Fibroblast of skin of right biceps (primary cell): ENCODE results near the gene BEND5.

Source experiments
- DNase-seq: peaks from one replicate; pipeline ENCODE4 v3.0.0-alpha.2; 2013

The BEND5 gene

DNA sequence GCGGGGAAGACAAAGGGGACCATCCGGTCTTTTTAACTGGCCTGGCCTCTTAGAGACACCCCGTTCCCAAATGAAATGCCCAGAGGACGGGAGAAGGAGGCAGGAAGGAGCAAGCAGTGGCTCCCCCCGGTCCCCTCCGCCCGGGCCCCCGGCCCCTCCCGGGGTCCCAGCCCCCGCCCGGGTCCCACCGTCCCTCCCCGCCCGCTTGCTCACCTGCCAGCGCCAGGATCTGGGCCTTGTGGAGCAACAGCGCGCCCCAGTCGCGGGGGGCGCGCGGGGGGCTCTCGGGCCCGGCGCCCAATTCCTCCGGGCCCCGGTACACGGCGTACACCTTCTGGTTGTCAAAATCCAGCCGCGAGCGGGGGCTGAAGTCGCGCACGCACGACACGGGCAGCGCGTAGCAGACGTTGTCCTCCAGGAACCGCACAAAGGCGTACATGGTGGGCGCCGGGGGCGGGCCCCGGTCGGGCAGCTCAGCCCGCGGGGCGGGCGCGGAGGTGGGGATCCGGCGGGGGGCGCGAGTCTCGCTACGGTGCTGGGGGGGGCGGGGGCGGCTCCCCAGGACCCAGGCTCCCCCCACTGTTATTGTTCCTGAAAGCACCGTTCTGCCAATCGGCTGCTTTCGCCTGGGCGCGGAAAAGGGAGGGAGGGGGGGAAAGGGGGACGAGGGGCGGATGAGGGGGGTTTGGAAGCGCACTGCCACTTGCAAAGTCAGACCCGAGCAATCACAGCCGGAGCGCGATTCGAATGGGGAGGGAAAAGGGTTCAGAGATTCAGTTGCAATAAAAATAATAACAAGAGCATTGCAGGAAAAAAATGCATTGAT lies at the start of gene BEND5:
Gene BEND5 (minus strand): TSS at position 499 of the 826 bp plus-strand sequence. CDS start 60 bp downstream, at position 439.
- DNase-seq, result peak; percentile 75

DNA sequence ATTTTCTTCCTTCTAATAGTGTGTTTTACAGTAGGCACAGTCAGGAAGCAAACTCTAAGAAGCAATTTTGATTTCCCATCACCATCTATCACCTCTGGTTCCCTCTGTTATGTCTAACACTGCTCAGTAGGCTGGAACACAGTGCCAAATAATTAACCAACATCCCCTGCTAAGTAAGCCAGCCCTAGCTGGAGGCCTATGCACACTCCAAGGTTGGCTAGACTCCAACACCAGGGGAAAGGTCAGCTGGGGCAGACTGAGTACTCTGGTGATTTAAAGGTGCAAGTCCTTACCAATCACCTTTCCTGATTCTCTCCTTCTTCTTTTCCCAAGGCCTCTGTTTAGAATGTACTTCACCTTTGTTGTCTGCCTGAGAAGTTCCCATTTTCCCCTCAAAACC lies 46.5 kb upstream of the BEND5 start:
- no peak for DNase-seq

GRCh38 chr1:48820491-48820890 lies 43.8 kb upstream of the BEND5 start:
- no peak for DNase-seq

GRCh38 chr1:48817505-48818114 lies 40.9 kb upstream of the BEND5 start:
- DNase-seq, result peak; percentile 38

DNA sequence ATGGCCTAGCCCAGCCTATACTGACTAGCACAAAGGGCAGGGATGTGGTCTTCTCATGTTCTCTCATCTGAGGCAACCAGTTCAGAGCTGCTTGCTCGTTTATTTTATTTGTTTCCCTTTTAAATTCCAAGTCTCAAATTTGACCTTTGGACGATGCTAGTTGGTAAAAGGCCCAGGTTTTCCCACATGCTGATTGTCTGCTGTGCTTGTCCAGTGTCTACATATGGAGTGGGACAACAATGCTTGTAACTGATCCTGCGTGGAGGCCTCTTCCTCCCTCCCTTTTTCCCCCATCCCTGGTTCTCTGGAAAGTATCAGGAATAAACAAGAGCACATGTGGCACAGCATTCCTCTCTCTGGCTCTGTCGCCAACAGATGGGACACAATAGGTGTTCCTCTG lies 34.0 kb upstream of the BEND5 start:
- DNase-seq, result no peak

- no peak for DNase-seq
These were observed 31.8 kb upstream of the BEND5 start for GRCh38 chr1:48808496-48808895.

GRCh38 chr1:48807554-48808260 lies 31.0 kb upstream of the BEND5 start:
- no peak for DNase-seq

GRCh38 chr1:48803474-48803873 lies 26.8 kb upstream of the BEND5 start:
- DNase-seq, result no peak

DNA sequence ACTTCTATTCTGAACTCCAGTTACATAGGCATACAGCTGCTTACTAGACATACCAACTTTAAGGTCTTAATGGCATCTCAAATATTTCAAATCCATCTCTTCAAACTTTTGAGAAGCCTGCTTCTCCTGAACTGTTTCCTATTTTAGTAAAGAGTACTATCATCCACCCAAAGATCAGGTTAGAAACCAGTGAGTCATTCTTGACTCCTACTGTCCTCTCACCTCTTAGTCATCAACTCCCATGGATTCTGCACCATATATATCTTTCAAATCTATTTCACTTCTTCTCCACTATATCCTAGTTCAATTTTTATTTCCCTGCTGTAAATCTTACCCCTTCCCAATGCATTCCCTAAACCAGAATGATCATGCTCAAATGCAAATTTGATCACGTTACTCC lies 18.1 kb upstream of the BEND5 start:
- peak; percentile 34 for DNase-seq

- DNase-seq, result no peak
These were observed 17.2 kb upstream of the BEND5 start for GRCh38 chr1:48793863-48794262.

DNA sequence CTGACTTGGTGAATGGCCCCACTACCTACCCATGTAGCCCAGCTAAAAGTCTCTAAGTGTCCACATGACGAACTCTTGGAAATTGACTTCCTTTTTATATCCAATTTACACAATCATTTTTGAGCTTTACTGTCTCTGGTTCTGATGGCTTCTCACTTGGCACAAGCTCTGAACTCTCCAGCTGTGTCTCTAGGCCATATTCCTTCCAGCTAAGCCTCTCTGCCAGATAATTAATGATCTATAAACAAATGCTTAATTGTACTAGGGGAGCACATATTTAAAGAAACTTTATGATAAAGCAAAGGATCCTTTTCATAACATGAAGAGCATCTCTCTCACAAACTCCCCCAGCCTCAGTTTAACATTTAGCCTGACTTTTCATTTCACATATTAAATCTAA lies 16.3 kb upstream of the BEND5 start:
- no peak for DNase-seq

GRCh38 chr1:48790397-48790796 lies 13.7 kb upstream of the BEND5 start:
- no peak for DNase-seq

GRCh38 chr1:48789903-48790302 lies 13.2 kb upstream of the BEND5 start:
- DNase-seq, result no peak

DNA sequence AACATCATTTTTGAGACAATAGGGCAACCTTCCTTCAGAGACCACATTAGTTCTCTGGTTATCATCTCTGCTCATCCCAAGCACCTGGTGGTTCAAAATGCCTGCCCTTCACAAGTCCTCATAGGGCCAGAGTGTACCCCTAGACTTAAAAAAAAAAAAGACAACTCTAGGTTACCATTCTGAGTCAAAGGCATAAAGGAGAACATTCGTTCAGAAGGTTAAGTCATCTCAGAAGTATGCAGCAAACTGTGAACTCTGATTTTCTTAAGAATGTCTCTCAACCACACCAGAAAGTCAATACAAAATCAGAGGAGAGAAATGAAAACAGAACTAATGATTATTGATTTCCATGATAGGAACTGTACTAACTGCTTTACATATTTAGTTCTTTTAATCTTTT lies 9.2 kb upstream of the BEND5 start:
- no peak for DNase-seq

GRCh38 chr1:48784301-48784700 lies 7.6 kb upstream of the BEND5 start:
- DNase-seq, result no peak

DNA sequence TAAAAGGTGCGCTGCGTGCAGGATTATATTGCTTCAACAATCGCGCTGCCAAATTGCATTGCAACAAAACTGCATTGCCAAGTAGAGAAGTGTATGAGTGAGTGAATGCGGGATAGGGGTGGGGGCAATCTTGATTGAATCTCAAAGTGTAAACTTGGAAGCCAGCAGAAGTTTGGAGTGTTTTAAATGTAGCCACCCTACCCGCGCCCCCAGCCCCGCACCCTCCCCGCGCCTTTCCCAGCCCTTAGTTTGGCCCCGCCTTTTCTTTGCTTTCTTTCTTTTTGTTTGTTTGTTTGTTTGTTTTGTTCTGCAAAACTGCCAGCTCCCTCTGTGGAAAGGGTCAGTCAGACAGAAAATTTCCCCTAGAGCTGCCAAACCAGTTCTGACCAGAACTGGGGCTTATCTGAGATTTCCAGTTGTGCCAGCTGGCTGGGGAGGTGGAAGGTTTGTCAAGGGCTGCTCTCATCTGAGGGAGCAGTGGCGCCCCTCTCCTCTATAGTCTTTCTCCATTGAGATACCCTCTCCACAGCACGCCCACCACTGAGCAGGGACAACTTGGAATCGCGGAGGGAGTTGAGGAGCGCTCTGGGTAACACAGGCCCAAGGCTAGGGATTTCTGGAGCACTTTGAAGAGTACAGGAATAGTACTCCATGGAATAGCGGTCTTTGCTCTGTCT lies 666 bp upstream of the BEND5 start:
- no peak for DNase-seq

DNA sequence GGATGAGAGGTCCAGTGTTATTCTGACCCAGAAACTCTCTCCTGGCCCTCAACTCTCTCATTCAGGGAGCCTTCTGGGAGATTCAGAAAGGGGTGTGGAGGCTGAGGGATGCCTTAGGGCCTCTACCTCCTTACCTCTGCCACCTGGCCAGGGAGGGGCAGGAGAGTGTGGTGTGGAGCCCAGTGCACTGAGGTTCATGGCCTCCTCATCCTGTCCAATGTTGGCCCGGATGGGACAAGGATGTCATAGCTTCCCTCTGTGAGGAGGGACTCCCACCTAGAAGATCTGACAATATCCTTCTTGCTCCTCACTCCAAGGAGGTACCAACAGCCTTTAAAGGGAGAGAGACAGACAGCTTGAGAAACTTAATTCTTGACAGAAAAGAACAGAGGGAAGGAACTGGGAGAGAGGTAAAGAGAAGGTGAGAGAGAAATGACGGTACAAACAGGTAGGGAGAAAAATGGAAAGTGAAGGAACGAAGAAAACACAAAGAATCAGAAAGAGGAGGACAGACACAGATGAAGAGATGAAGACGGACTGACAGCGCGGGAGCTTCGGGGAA lies 779 bp downstream of the BEND5 start:
- DNase-seq, result no peak

DNA sequence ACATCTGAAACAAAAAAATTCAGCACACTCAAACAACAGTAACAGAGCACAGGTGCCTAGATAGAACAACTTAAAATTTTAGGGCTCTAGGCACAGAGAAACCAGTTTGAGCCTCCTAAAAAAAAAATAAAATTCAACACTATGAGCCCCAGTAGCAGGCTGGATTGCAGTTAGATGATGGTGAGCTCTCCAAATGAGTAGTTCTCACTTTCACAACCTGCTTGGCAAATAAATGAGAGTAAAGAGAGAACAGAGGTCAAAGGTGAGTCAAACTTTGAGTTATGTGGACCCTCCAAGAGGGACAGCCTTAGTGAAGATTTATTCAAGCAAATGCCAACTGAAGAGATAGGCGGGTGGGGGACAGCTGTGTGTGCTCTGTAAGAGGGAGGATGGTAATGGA lies 3.6 kb downstream of the BEND5 start:
- no peak for DNase-seq

GRCh38 chr1:48772211-48772610 lies 4.5 kb downstream of the BEND5 start:
- DNase-seq, result no peak

GRCh38 chr1:48771561-48771960 lies 5.1 kb downstream of the BEND5 start:
- no peak for DNase-seq

- DNase-seq, result peak; percentile 16
These were observed 8.6 kb downstream of the BEND5 start for GRCh38 chr1:48767975-48768510.

- DNase-seq, result no peak
These were observed 11.4 kb downstream of the BEND5 start for GRCh38 chr1:48765335-48765734.

GRCh38 chr1:48761986-48762385 lies 14.7 kb downstream of the BEND5 start:
- peak; percentile 55 for DNase-seq
